Endodermal cell (in vitro differentiated cells): ENCODE measurements around the gene GPX3. TPM values are rescaled to one million over a fixed set of nuclear protein-coding genes. Genes with fewer than 3 reads are reported as not detected.

Source experiments
- DNase-seq: peaks from one replicate; pipeline ENCODE4 v3.0.0-alpha.2; 2017
- H3K27ac ChIP-seq: 2 replicates; pipeline ENCODE4 v1.5.1; 2013; ENCODE audit warnings: mild to moderate bottlenecking, low read depth, low read length, moderate library complexity
- H3K27me3 ChIP-seq: 2 replicates; pipeline ENCODE4 v1.6.1; 2013; ENCODE audit warnings: mild to moderate bottlenecking, low read length, moderate library complexity; ENCODE audit not compliant: insufficient read depth, control insufficient read depth, poor library complexity, severe bottlenecking
- H3K36me3 ChIP-seq: 2 replicates; pipeline ENCODE4 v1.7.0; 2013; ENCODE audit warnings: mild to moderate bottlenecking, low read length, moderate library complexity; ENCODE audit not compliant: control insufficient read depth, insufficient read depth
- H3K4me1 ChIP-seq: one replicate; pipeline ENCODE4 v1.7.0; 2013; ENCODE audit warnings: low read length; ENCODE audit not compliant: control insufficient read depth, insufficient read depth
- H3K4me3 ChIP-seq: 2 replicates; pipeline ENCODE4 v1.5.1; 2013; ENCODE audit warnings: mild to moderate bottlenecking, low read length, moderate library complexity
- H3K9ac ChIP-seq: 2 replicates; pipeline ENCODE4 v1.6.1; 2013; ENCODE audit warnings: mild to moderate bottlenecking, low read length, moderate library complexity; ENCODE audit not compliant: poor library complexity, severe bottlenecking; ENCODE audit errors: extremely low read depth
- H3K9me3 ChIP-seq: 2 replicates; pipeline ENCODE4 v1.6.1; 2013; ENCODE audit warnings: mild to moderate bottlenecking, low read length, moderate library complexity; ENCODE audit not compliant: control insufficient read depth
- H3K27ac Mint-ChIP-seq: 2 replicates; pipeline ENCODE4 v1.8.0; 2020; ENCODE audit warnings: mixed read lengths
- H3K27me3 Mint-ChIP-seq: 2 replicates; pipeline ENCODE4 v1.8.0; 2021; ENCODE audit warnings: mild to moderate bottlenecking, mixed read lengths; ENCODE audit not compliant: insufficient read depth
- H3K36me3 Mint-ChIP-seq: 2 replicates; pipeline ENCODE4 v1.8.0; 2020; ENCODE audit warnings: low read depth, mixed read lengths
- H3K4me1 Mint-ChIP-seq: 2 replicates; pipeline ENCODE4 v1.8.0; 2020; ENCODE audit warnings: mixed read lengths
- H3K4me3 Mint-ChIP-seq: 2 replicates; pipeline ENCODE4 v1.8.0; 2020; ENCODE audit warnings: mild to moderate bottlenecking, moderate library complexity, mixed read lengths
- H3K9me3 Mint-ChIP-seq: 2 replicates; pipeline ENCODE4 v1.8.0; 2020; ENCODE audit warnings: mild to moderate bottlenecking, mixed read lengths
- CTCF ChIP-seq: fragments of 200-600 bp; sonication (generic); conservative IDR thresholded peaks from 2 replicates; pipeline ENCODE4 v1.5.0; 2021; ENCODE audit warnings: antibody characterized with exemption, mild to moderate bottlenecking
- WGBS, 2 experiments: methylation state at CpG; one replicate each; pipeline versions ENCODE4 v1.1.5 to v1.1.7; 2013; ENCODE audit warnings: missing lambda C conversion rate in 2 of 2, mixed read lengths in 1 of 2; ENCODE audit not compliant: insufficient coverage in 1 of 2, insufficient read length in 1 of 2; 5-methylcytosine and 5-hydroxymethylcytosine counted together
- total RNA-seq, 2 donors: library from RNA; stranded (reverse); fragmentation: NEBNext Ultra II Directional in 1 of 2; extraction: Animal tissue kit (Norgen Biotek cat#: 25700) in 1 of 2; gene quantifications; 2 replicates in 1 of 2; 3 replicates in 1 of 2; pipeline ENCODE4 v1.2.1, GENCODE V29; 2021

GPX3 gene
- total RNA-seq, 2 donors from 2014 or later: 44.9 to 47.1 TPM

- Mint-ChIP-seq H3K9me3 (no peaks in the 10 kb centered on the region), H3K36me3 (peaks cover 56% of the 10 kb centered on the region), H3K27me3 (no peaks in the 10 kb centered on the region), H3K27ac (no peak overlapping the region), H3K4me3 (no peak overlapping the region), H3K4me1 (peaks cover 35% of the 10 kb centered on the region)
- no peak for TF ChIP-seq CTCF
- peaks cover 17% of the 10 kb centered on the region for H3K4me1 ChIP-seq
- DNase-seq: no peak
- H3K4me3 ChIP-seq: no peak overlapping the region
- H3K36me3 ChIP-seq: peaks cover 48% of the 10 kb centered on the region
- no peak overlapping the region for H3K9ac ChIP-seq
- H3K9me3 ChIP-seq: no peaks in the 10 kb centered on the region
- H3K27me3 ChIP-seq: no peaks in the 10 kb centered on the region
- H3K27ac ChIP-seq: no peak overlapping the region
- WGBS, 2 experiments: 89 to 95% methylated on average over 6 to 7 of the region's 7 CpGs
Observed at GRCh38 chr5:151038801-151039238, 18.4 kb downstream of the GPX3 start.

GRCh38 chr5:151039665-151040064, 19.3 kb downstream of the GPX3 start:
- peaks cover 45% of the 10 kb centered on the region for H3K36me3 ChIP-seq
- no peak overlapping the region for H3K4me3 Mint-ChIP-seq
- H3K27ac ChIP-seq: no peak overlapping the region
- peaks cover 52% of the 10 kb centered on the region for H3K36me3 Mint-ChIP-seq
- no peaks in the 10 kb centered on the region for H3K9me3 Mint-ChIP-seq
- H3K4me3 ChIP-seq: no peak overlapping the region
- peaks cover 17% of the 10 kb centered on the region for H3K4me1 ChIP-seq
- H3K4me1 Mint-ChIP-seq: peaks cover 35% of the 10 kb centered on the region
- no peak overlapping the region for H3K27ac Mint-ChIP-seq
- H3K9ac ChIP-seq: no peak overlapping the region
- H3K27me3 Mint-ChIP-seq: no peaks in the 10 kb centered on the region
- no peak for DNase-seq
- H3K9me3 ChIP-seq: no peaks in the 10 kb centered on the region
- no peak for TF ChIP-seq CTCF
- 97 to 99% methylated on average over 7 to 9 of the region's 9 CpGs for WGBS, 2 experiments
- H3K27me3 ChIP-seq: no peaks in the 10 kb centered on the region

- no peak for TF ChIP-seq CTCF
- Histone ChIP-seq H3K27me3 (no peaks in the 10 kb centered on the region), H3K36me3 (peaks cover 47% of the 10 kb centered on the region), H3K9me3 (no peaks in the 10 kb centered on the region), H3K4me1 (peaks cover 17% of the 10 kb centered on the region), H3K27ac (no peak overlapping the region), H3K9ac (no peak overlapping the region), H3K4me3 (no peak overlapping the region)
- Mint-ChIP-seq H3K4me3 (no peak overlapping the region), H3K4me1 (peaks cover 35% of the 10 kb centered on the region), H3K27ac (peak overlapping the region; percentile 78), H3K9me3 (no peaks in the 10 kb centered on the region), H3K27me3 (no peaks in the 10 kb centered on the region), H3K36me3 (peaks cover 51% of the 10 kb centered on the region)
- WGBS, 2 experiments: 61 to 90% methylated on average over 3 to 8 of the region's 8 CpGs
- no peak for DNase-seq
Observed at GRCh38 chr5:151040211-151040747, 19.9 kb downstream of the GPX3 start.
